Mesodermal cell (in vitro differentiated cells): ENCODE data around the gene GTF2A1.
A peak's percentile ranks its signal among the peaks of the same experiment; 100 is the strongest.

Experiments
- H3K27ac ChIP-seq: 2 replicates; pipeline ENCODE4 v1.7.0; 2013; ENCODE audit warnings: mild to moderate bottlenecking, low read depth, low read length, moderate library complexity; ENCODE audit not compliant: severe bottlenecking
- H3K36me3 ChIP-seq: 2 replicates; pipeline ENCODE4 v1.7.1; 2013; ENCODE audit warnings: mild to moderate bottlenecking, low read length, moderate library complexity; ENCODE audit not compliant: control insufficient read depth, insufficient read depth
- H3K4me1 ChIP-seq: one replicate; pipeline ENCODE4 v1.7.1; 2013; ENCODE audit warnings: mild to moderate bottlenecking, low read length; ENCODE audit not compliant: insufficient read depth, control insufficient read depth, poor library complexity, severe bottlenecking
- H3K4me3 ChIP-seq: 2 replicates; pipeline ENCODE4 v1.7.0; 2013; ENCODE audit warnings: low read length, control low read depth, mild to moderate bottlenecking; ENCODE audit not compliant: insufficient read depth, poor library complexity, severe bottlenecking; ENCODE audit errors: extremely low read depth
- H3K9me3 ChIP-seq: 2 replicates; pipeline ENCODE4 v1.7.1; 2013; ENCODE audit warnings: mild to moderate bottlenecking, low read length, moderate library complexity; ENCODE audit not compliant: control insufficient read depth
- WGBS, 2 experiments: methylation state at CpG; one replicate each; pipeline ENCODE4 v1.1.5; 2013; ENCODE audit warnings: missing lambda C conversion rate in 2 of 2; ENCODE audit not compliant: insufficient coverage in 2 of 2; 5-methylcytosine and 5-hydroxymethylcytosine counted together

Gene GTF2A1

DNA sequence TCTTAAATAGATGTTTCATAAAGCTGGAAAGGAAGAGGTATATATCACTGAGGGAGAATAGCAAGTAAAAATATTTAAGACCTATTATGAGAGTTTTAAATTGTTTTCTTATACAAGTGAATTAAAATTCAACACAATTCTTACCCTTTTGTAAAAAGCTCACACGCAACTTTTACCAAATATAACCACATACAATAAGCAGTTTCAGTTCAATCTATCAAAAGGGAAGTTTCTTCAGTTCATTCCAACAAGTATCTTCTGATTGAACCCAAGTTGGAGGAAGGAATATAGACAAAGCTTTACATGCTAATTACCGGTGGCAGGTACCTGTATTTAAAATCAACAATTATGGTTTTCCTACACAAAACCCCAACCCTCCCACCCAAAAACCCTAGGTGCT is 41.1 kb downstream of the GTF2A1 start:
- 80% methylated on average over 1 of the region's 2 CpGs; no CpG with 5 or more reads in 1 of the 2 experiments for WGBS, 2 experiments
- Histone ChIP-seq H3K4me1 (peaks cover 4% of the 10 kb centered on the region), H3K27ac (no peak overlapping the region), H3K9me3 (no peaks in the 10 kb centered on the region), H3K36me3 (peaks cover 31% of the 10 kb centered on the region), H3K4me3 (no peak overlapping the region)

DNA sequence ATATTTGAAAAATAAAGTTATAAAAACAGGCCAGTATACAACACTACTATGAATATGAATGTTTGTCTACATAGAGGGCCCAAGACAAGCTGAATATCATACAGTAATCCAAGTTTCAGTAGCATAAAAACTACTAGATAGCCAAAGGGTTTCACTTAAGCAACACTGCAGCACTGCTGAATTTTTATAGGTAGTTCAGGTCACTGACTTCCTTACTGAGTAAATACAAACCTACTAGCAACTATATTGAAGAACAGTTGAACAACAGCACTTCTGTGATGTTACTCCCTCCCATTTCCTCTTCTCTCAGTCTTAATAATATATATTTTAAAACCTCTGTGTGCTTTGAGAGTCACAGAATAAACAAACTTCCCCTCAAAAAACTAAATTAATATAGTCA is 42.7 kb downstream of the GTF2A1 start:
- no peaks in the 10 kb centered on the region for H3K4me1 ChIP-seq
- no peak overlapping the region for H3K27ac ChIP-seq
- peaks cover 22% of the 10 kb centered on the region for H3K36me3 ChIP-seq
- no peaks in the 10 kb centered on the region for H3K9me3 ChIP-seq
- no peak overlapping the region for H3K4me3 ChIP-seq

GRCh38 chr14:81177225-81177624 is 43.5 kb downstream of the GTF2A1 start:
- peaks cover 16% of the 10 kb centered on the region for H3K36me3 ChIP-seq
- peaks cover 3% of the 10 kb centered on the region for H3K4me1 ChIP-seq
- no CpG with 5 or more reads among the region's 1 CpG for WGBS, 2 experiments
- H3K4me3 ChIP-seq: no peak overlapping the region
- no peak overlapping the region for H3K27ac ChIP-seq
- H3K9me3 ChIP-seq: no peaks in the 10 kb centered on the region

DNA sequence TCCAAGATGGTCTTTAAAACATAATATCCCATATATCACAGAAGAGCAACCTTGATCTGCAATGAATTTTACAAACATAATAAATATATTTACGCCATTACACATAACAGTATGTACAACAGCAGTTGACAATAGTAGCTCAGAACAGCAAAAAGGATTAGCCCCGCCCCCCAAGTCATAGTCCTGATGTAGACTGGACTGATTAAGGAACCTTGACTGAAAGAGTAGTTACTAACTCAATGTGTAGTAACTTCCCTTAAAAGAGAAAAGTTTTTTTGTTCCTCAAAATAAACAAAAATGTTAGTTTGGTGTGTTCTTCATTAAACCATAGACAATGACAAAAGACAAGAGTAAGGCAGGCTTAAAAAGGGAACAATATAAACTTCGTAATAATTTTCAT is 44.5 kb downstream of the GTF2A1 start:
- H3K9me3 ChIP-seq: no peaks in the 10 kb centered on the region
- WGBS, 2 experiments: no CpG with 5 or more reads among the region's 3 CpGs

DNA sequence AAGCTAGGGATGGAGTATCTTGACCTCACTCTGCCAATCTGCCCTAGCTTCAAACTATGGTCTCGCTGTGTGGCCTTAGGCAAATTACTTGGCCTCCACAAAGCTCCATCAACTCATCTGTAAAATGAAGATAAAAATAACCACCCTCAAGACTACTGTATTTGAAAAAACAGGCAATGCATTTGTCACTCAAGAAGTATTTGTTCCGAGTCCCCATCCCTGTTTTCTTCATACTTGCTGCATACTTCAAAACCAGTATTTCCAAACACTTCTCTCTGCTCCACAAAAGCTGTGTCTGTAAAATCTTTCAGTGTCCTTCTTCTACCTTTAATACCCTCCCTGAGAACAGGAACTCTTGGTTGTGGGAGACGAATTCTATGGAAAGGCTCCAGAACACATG is 47.9 kb downstream of the GTF2A1 start:
- 94 to 100% methylated on average over 2 of the region's 3 CpGs for WGBS, 2 experiments

More for the DNA sequence above, 44.5 kb downstream of the GTF2A1 start:
- Histone ChIP-seq H3K4me3 (no peak overlapping the region), H3K27ac (no peak overlapping the region), H3K36me3 (peaks cover 7% of the 10 kb centered on the region), H3K4me1 (peaks cover 3% of the 10 kb centered on the region)

GRCh38 chr14:81172353-81172752 is 48.4 kb downstream of the GTF2A1 start:
- Histone ChIP-seq H3K4me1 (peaks cover 7% of the 10 kb centered on the region), H3K4me3 (no peak overlapping the region), H3K9me3 (no peaks in the 10 kb centered on the region), H3K27ac (no peak overlapping the region), H3K36me3 (no peaks in the 10 kb centered on the region)
- WGBS, 2 experiments: no CpG with 5 or more reads among the region's 2 CpGs

More for the DNA sequence above, 47.9 kb downstream of the GTF2A1 start:
- Histone ChIP-seq H3K36me3 (no peaks in the 10 kb centered on the region), H3K4me1 (peaks cover 7% of the 10 kb centered on the region), H3K9me3 (no peaks in the 10 kb centered on the region), H3K4me3 (no peak overlapping the region), H3K27ac (no peak overlapping the region)

DNA sequence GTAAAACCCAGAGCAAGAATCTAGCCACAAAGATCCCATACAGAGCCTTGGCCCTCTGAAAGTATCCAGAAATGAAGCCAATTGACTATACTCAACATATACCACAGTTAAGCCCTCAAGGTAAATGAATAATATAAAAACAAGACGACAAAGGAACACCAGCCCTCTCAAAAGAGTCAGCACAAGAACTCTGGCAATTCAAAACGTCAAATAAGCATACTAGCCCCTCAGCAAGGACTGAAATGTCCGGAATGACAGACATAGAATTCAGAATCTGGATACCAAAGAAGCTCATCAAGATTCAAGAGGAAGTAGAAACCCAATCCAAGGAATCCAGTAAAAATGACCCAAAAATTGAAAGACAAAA is 49.9 kb downstream of the GTF2A1 start:
- Histone ChIP-seq H3K27ac (peak overlapping the region; percentile 94), H3K36me3 (no peaks in the 10 kb centered on the region), H3K4me3 (peak overlapping the region; percentile 41), H3K9me3 (no peaks in the 10 kb centered on the region), H3K4me1 (peaks cover 7% of the 10 kb centered on the region)
- WGBS, 2 experiments: 60% methylated on average over 3 of the region's 3 CpGs; no CpG with 5 or more reads in 1 of the 2 experiments

- H3K4me3 ChIP-seq: peak overlapping the region; percentile 41
- H3K36me3 ChIP-seq: no peaks in the 10 kb centered on the region
- H3K27ac ChIP-seq: peak overlapping the region; percentile 94
- H3K9me3 ChIP-seq: no peaks in the 10 kb centered on the region
- H3K4me1 ChIP-seq: peaks cover 7% of the 10 kb centered on the region
- WGBS, 2 experiments: 21 to 27% methylated on average over 16 to 24 of the region's 28 CpGs
These were observed 50.5 kb downstream of the GTF2A1 start for GRCh38 chr14:81170104-81170828.

GRCh38 chr14:81169711-81170103 is 51.1 kb downstream of the GTF2A1 start:
- peak overlapping the region; percentile 94 for H3K27ac ChIP-seq
- no peaks in the 10 kb centered on the region for H3K36me3 ChIP-seq
- 83 to 90% methylated on average over 8 to 9 of the region's 10 CpGs for WGBS, 2 experiments
- H3K4me3 ChIP-seq: peak overlapping the region; percentile 41
- H3K9me3 ChIP-seq: no peaks in the 10 kb centered on the region
- peaks cover 7% of the 10 kb centered on the region for H3K4me1 ChIP-seq

GRCh38 chr14:81169267-81169666 is 51.5 kb downstream of the GTF2A1 start:
- peaks cover 7% of the 10 kb centered on the region for H3K4me1 ChIP-seq
- WGBS, 2 experiments: 93% methylated on average over 3 of the region's 4 CpGs; no CpG with 5 or more reads in 1 of the 2 experiments
- H3K9me3 ChIP-seq: no peaks in the 10 kb centered on the region
- no peak overlapping the region for H3K4me3 ChIP-seq
- no peak overlapping the region for H3K27ac ChIP-seq
- no peaks in the 10 kb centered on the region for H3K36me3 ChIP-seq

DNA sequence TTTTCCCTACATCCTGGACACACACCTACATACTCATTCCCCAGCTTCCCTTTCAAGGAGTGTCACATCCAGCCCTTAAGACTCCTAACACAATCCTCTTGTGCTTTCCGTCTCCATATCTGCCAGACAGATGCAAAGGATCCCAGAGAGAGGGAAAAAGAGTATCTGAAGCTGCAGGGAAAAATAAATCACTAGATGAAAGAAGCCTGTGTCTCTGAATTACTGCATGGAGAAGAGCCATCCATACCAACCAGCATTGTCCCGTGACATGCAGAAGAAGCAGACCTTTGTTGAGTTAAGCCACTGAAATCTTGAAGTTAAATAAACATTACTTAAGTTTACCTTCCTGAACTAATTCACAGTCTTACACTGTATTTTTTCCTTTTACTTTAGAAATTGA is 54.6 kb downstream of the GTF2A1 start:
- H3K9me3 ChIP-seq: no peaks in the 10 kb centered on the region
- peaks cover 4% of the 10 kb centered on the region for H3K4me1 ChIP-seq
- WGBS, 2 experiments: no CpG with 5 or more reads among the region's 2 CpGs
- no peak overlapping the region for H3K27ac ChIP-seq
- H3K36me3 ChIP-seq: no peaks in the 10 kb centered on the region
- H3K4me3 ChIP-seq: no peak overlapping the region
